Measurements from ENCODE around the gene SPRING1. TPM values are rescaled to one million over a fixed set of nuclear protein-coding genes. Genes with fewer than 3 reads are reported as not detected.

SPRING1 gene
- total RNA-seq, 2 donors from 2014 or later, result 55.5 to 62.1 TPM

DNA sequence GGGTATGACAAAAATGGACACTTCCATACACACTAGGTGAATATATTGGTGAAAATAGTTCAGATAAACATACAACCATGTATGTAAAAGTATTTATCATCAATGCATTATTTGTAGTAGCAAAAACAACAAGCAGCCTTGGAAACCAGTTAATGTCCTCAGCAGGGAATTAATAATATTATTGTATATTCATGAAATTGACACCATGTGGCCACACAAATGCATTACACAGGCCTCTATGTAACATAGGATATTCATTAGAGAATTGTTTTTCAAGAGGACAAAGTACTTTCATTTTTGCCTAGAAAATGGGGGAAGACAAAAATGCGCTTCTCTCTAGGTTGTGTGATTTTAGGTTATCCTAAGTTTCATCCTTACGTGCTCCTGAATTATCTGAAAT lies 24.3 kb downstream of the SPRING1 start:
- no peaks in the 10 kb centered on the region for H3K9me3 ChIP-seq
- H3K4me3 ChIP-seq, result no peak overlapping the region
- no peak overlapping the region for H3K27ac ChIP-seq
- H3K27me3 ChIP-seq, result no peaks in the 10 kb centered on the region
- no peak overlapping the region for H3K9ac ChIP-seq (ENCODE audit: low read depth in 2 of 2, low read length in 2 of 2)
- no peak for DNase-seq
- peaks cover 8% of the 10 kb centered on the region for H3K4me1 ChIP-seq
- TF ChIP-seq, protein P1, sequence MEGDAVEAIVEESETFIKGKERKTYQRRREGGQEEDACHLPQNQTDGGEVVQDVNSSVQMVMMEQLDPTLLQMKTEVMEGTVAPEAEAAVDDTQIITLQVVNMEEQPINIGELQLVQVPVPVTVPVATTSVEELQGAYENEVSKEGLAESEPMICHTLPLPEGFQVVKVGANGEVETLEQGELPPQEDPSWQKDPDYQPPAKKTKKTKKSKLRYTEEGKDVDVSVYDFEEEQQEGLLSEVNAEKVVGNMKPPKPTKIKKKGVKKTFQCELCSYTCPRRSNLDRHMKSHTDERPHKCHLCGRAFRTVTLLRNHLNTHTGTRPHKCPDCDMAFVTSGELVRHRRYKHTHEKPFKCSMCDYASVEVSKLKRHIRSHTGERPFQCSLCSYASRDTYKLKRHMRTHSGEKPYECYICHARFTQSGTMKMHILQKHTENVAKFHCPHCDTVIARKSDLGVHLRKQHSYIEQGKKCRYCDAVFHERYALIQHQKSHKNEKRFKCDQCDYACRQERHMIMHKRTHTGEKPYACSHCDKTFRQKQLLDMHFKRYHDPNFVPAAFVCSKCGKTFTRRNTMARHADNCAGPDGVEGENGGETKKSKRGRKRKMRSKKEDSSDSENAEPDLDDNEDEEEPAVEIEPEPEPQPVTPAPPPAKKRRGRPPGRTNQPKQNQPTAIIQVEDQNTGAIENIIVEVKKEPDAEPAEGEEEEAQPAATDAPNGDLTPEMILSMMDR (IDR thresholded peaks at IDR 0.05), result no peak
- peaks cover 5% of the 10 kb centered on the region for H3K36me3 ChIP-seq
- intact Hi-C loops (cut with DNase I), result loop anchor here (10.0 kb wide), 1 partner anchor 729 kb away; no protein-coding TSS in a partner anchor

DNA sequence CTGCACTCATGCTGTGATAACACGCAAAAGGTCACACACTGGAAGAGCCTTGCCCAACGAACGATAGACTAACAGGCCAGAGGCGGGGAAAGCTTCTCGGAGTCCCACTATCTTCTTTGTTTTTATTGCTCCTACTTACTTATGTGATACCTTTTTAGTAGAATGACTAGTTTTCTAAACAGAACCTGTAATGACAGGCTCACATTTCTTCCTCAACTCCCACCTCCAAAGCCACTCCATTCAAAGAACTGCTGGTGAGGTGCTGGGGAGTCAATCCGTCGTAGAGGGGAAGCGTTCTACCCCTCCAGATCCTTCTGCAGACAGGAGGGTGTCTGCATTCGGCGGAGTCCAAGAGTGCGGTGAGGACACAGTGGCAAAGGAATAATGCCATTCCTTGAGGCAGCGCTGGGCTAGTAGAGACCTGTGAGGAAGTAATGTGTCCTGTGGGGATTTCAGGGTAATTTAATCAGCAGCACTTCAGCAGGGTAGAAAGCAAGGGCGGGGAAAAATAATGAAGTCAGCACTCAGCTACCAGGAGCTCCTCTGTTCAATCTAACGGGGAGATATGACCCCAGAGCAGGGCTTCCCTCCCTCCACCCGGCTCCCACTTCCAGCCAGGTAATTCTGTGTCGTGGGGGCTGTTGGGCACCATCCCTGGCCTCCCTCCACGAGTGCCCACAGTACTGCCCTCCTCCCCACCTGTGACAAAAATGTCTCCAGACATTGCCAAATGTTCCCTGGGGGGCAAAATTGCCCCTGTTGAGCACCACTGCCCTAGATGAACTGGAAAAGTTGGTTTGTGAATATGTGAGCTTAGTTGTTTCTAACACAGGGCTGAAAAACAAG lies 25.2 kb downstream of the SPRING1 start:
- Histone ChIP-seq H3K9ac (ENCODE audit: low read depth in 2 of 2, low read length in 2 of 2) (no peak overlapping the region), H3K4me1 (peaks cover 8% of the 10 kb centered on the region), H3K27ac (no peak overlapping the region), H3K4me3 (no peak overlapping the region), H3K9me3 (no peaks in the 10 kb centered on the region), H3K27me3 (no peaks in the 10 kb centered on the region), H3K36me3 (peaks cover 5% of the 10 kb centered on the region)
- no peak for DNase-seq
- TF ChIP-seq, protein P1 (IDR thresholded peaks at IDR 0.05), result no peak
- intact Hi-C loops (cut with DNase I), result loop anchor here (10.0 kb wide), 1 partner anchor 728 kb away; no protein-coding TSS in a partner anchor

DNA sequence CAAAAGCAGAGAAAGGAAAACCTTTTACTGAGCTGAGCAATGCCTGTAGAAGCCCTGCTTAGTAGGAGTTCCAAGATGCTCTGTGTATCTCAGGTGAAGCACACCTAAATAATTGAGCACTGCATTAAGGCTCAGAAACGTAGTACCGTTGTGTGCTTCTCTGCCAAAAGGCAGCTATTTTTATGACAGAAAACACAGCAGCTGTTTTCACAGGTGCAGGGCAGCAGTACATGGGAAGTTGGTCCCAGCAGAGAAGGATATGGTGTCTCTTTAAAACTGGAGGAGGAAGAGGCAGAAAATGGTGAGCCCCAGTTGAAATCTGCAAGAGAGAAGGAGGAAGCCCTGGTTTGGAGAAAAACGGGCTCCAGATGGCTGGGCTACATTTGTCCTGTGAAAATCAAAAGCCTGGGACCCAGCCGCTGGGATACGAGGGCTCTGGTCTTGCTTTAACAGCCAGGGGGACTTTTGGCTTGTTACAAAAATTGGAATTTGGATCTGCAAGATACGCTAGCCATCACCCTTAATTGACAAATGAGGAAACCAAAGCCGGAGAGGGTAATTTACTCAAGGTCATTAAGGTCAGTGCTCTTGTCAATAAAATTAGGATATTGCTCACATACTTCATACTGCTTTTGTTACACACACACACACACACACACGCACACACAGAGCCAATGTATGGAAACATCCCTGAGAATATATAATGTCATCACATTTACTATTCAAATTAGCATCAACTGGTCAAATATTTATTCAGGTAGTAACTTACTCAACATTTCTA lies 27.3 kb downstream of the SPRING1 start:
- Histone ChIP-seq H3K36me3 (peaks cover 2% of the 10 kb centered on the region), H3K9ac (ENCODE audit: low read depth in 2 of 2, low read length in 2 of 2) (no peak overlapping the region), H3K4me1 (peaks cover 8% of the 10 kb centered on the region), H3K27ac (no peak overlapping the region), H3K27me3 (no peaks in the 10 kb centered on the region), H3K4me3 (no peak overlapping the region), H3K9me3 (no peaks in the 10 kb centered on the region)
- TF ChIP-seq, protein P1 (IDR thresholded peaks at IDR 0.05), result no peak
- no peak for DNase-seq
- intact Hi-C loops (cut with DNase I), result loop anchor here (10.0 kb wide), 1 partner anchor 726 kb away; no protein-coding TSS in a partner anchor

DNA sequence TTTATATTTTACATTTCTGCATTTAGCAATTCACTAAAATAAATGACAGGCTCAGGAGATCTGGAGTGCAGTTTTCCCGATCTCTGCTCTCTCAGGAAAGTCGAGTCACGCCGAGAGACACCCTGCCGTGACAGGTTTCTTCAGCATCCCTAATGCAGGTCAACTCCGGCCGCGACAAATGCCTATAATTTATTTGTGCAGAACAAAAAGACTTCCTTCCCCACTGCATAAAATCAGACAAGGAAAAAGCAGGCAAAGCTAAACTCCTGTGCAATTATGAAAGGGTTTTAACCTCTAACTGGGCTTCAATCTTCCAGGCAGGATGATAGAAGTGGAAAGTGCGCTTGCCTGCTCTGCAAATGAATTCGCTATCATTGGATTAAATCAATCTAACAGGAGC lies 28.1 kb downstream of the SPRING1 start:
- Histone ChIP-seq H3K36me3 (no peaks in the 10 kb centered on the region), H3K27ac (no peak overlapping the region), H3K9ac (ENCODE audit: low read depth in 2 of 2, low read length in 2 of 2) (no peak overlapping the region), H3K4me1 (peaks cover 8% of the 10 kb centered on the region), H3K4me3 (no peak overlapping the region), H3K27me3 (no peaks in the 10 kb centered on the region), H3K9me3 (no peaks in the 10 kb centered on the region)
- TF ChIP-seq, protein P1 (IDR thresholded peaks at IDR 0.05), result no peak
- intact Hi-C loops (cut with DNase I), result loop anchor here (10.0 kb wide), 2 partner anchors 405 to 725 kb away; no protein-coding TSS in a partner anchor
- DNase-seq, result no peak
